ENCODE data around the gene ATR. TPM values are rescaled to one million over a fixed set of nuclear protein-coding genes. Genes with fewer than 3 reads are reported as not detected.
"Not testable (repeated sequence)": the region's sequence is repeated elsewhere in the genome, so short reads cannot be mapped to it uniquely, and the experiment has no call there.

Gene ATR
- polyA plus RNA-seq, 3 donors = 6.3 to 16.4 (median 6.6) TPM

GRCh38 chr3:142608631-142609030 lies 30.1 kb upstream of the ATR start:
- no peaks in the 10 kb centered on the region for H4K20me1 ChIP-seq (ENCODE audit: insufficient read depth, low read length)
- H3K4me2 ChIP-seq (replicated peaks; ENCODE audit: extremely low read depth, low read length, poor library complexity, severe bottlenecking) = no peak overlapping the region
- H3K9me3 Mint-ChIP-seq = no peaks in the 10 kb centered on the region
- no peaks in the 10 kb centered on the region for H3K36me3 ChIP-seq (replicated peaks in 1 of 2; ENCODE audit: control insufficient read depth in 1 of 2, insufficient read depth in 2 of 2, low read length in 2 of 2)
- H3K27me3 Mint-ChIP-seq (ENCODE audit: low read depth in 3 of 3) = no peaks in the 10 kb centered on the region
- H3K4me1 ChIP-seq (ENCODE audit: control insufficient read depth in 1 of 2, insufficient read depth in 2 of 2, low read length in 2 of 2) = no peaks in the 10 kb centered on the region
- no peak for DNase-seq
- no peak overlapping the region for H3K27ac Mint-ChIP-seq
- 100% methylated on average over 1 of the region's 1 CpG for WGBS (ENCODE audit: insufficient coverage)
- TF ChIP-seq CTCF (IDR thresholded peaks at IDR 0.05) = no peak
- H3K36me3 Mint-ChIP-seq = no peaks in the 10 kb centered on the region
- H2AFZ ChIP-seq (ENCODE audit: insufficient read depth, low read depth, low read length, poor library complexity, severe bottlenecking) = no peak overlapping the region
- no peaks in the 10 kb centered on the region for H3K4me1 Mint-ChIP-seq
- intact Hi-C loops (cut with micrococcal nuclease) = no loop called here
- no peak overlapping the region for H3K27ac ChIP-seq (ENCODE audit: low read depth in 1 of 2, low read length in 2 of 2)
- no peaks in the 10 kb centered on the region for H3K27me3 ChIP-seq (ENCODE audit: control insufficient read depth in 2 of 2, insufficient read depth in 2 of 2, low read length in 2 of 2)
- no peak overlapping the region for H3K4me3 ChIP-seq (replicated peaks in 1 of 3; ENCODE audit: low read depth in 2 of 3, low read length in 3 of 3)
- no peak overlapping the region for H3K9ac ChIP-seq (ENCODE audit: insufficient read depth, low read length, poor library complexity, severe bottlenecking)
- H3K79me2 ChIP-seq (ENCODE audit: insufficient read depth, low read length) = no peaks in the 10 kb centered on the region
- H3K9me3 ChIP-seq (replicated peaks in 1 of 2; ENCODE audit: control insufficient read depth in 1 of 2, insufficient read depth in 1 of 2, low read length in 2 of 2) = no peaks in the 10 kb centered on the region
- H3K4me3 Mint-ChIP-seq = no peak overlapping the region

- no peaks in the 10 kb centered on the region for H3K4me1 ChIP-seq (ENCODE audit: control insufficient read depth in 1 of 2, insufficient read depth in 2 of 2, low read length in 2 of 2)
- Mint-ChIP-seq H3K9me3 (peaks cover 0 to 3% (median 0%) of the 10 kb centered on the region in 7 donors), H3K27ac (peak overlapping the region in 1 of 7 donors; percentile 21), H3K27me3 (ENCODE audit: low read depth in 3 of 3) (peaks cover 0 to under 1% (median 0%) of the 10 kb centered on the region in 3 donors), H3K4me3 (no peak overlapping the region), H3K36me3 (no peaks in the 10 kb centered on the region), H3K4me1 (no peaks in the 10 kb centered on the region)
- DNase-seq = no peak
- H3K36me3 ChIP-seq (replicated peaks in 1 of 2; ENCODE audit: control insufficient read depth in 1 of 2, insufficient read depth in 2 of 2, low read length in 2 of 2) = no peaks in the 10 kb centered on the region
- H3K4me2 ChIP-seq (replicated peaks; ENCODE audit: extremely low read depth, low read length, poor library complexity, severe bottlenecking) = no peak overlapping the region
- H3K9me3 ChIP-seq (replicated peaks in 1 of 2; ENCODE audit: control insufficient read depth in 1 of 2, insufficient read depth in 1 of 2, low read length in 2 of 2) = no peaks in the 10 kb centered on the region
- H3K79me2 ChIP-seq (ENCODE audit: insufficient read depth, low read length) = no peaks in the 10 kb centered on the region
- intact Hi-C loops (cut with micrococcal nuclease) = no loop called here
- no peak overlapping the region for H3K4me3 ChIP-seq (replicated peaks in 1 of 3; ENCODE audit: low read depth in 2 of 3, low read length in 3 of 3)
- H3K9ac ChIP-seq (ENCODE audit: insufficient read depth, low read length, poor library complexity, severe bottlenecking) = no peak overlapping the region
- no peak overlapping the region for H3K27ac ChIP-seq (ENCODE audit: low read depth in 1 of 2, low read length in 2 of 2)
- H3K27me3 ChIP-seq (ENCODE audit: control insufficient read depth in 2 of 2, insufficient read depth in 2 of 2, low read length in 2 of 2) = no peaks in the 10 kb centered on the region
- H2AFZ ChIP-seq (ENCODE audit: insufficient read depth, low read depth, low read length, poor library complexity, severe bottlenecking) = no peak overlapping the region
- no peak for TF ChIP-seq CTCF (IDR thresholded peaks at IDR 0.05)
- H4K20me1 ChIP-seq (ENCODE audit: insufficient read depth, low read length) = no peaks in the 10 kb centered on the region
Observed at GRCh38 chr3:142604940-142605339, 26.4 kb upstream of the ATR start.

GRCh38 chr3:142603386-142603705 lies 24.8 kb upstream of the ATR start:
- H3K27me3 ChIP-seq (ENCODE audit: control insufficient read depth in 2 of 2, insufficient read depth in 2 of 2, low read length in 2 of 2); H3K4me2 ChIP-seq (replicated peaks; ENCODE audit: extremely low read depth, low read length, poor library complexity, severe bottlenecking); H4K20me1 ChIP-seq (ENCODE audit: insufficient read depth, low read length); H3K27me3 Mint-ChIP-seq (ENCODE audit: low read depth in 3 of 3); H3K4me1 Mint-ChIP-seq; H3K9ac ChIP-seq (ENCODE audit: insufficient read depth, low read length, poor library complexity, severe bottlenecking); H3K27ac Mint-ChIP-seq; H2AFZ ChIP-seq (ENCODE audit: insufficient read depth, low read depth, low read length, poor library complexity, severe bottlenecking); H3K36me3 Mint-ChIP-seq; H3K4me3 Mint-ChIP-seq; H3K4me3 ChIP-seq (replicated peaks in 1 of 3; ENCODE audit: low read depth in 2 of 3, low read length in 3 of 3); DNase-seq; H3K9me3 Mint-ChIP-seq; H3K79me2 ChIP-seq (ENCODE audit: insufficient read depth, low read length); H3K4me1 ChIP-seq (ENCODE audit: control insufficient read depth in 1 of 2, insufficient read depth in 2 of 2, low read length in 2 of 2); H3K9me3 ChIP-seq (replicated peaks in 1 of 2; ENCODE audit: control insufficient read depth in 1 of 2, insufficient read depth in 1 of 2, low read length in 2 of 2); H3K36me3 ChIP-seq (replicated peaks in 1 of 2; ENCODE audit: control insufficient read depth in 1 of 2, insufficient read depth in 2 of 2, low read length in 2 of 2); intact Hi-C loops (cut with micrococcal nuclease); H3K27ac ChIP-seq (ENCODE audit: low read depth in 1 of 2, low read length in 2 of 2): not testable (repeated sequence)
- 91% methylated on average over 4 of the region's 7 CpGs for WGBS (ENCODE audit: insufficient coverage)

All from CD14-positive monocyte (primary cell).